Endothelial cell of hepatic sinusoid (primary cell): ENCODE results near the gene SPEN.
"Not testable (repeated sequence)": the region's sequence is repeated elsewhere in the genome, so short reads cannot be mapped to it uniquely, and the experiment has no call there.

Source experiments
- in situ Hi-C: cut with HindIII; loops from 2 replicates; pipeline ENCODE4 v1.10.0; 2017; ENCODE audit warnings: low sequenced_read_pairs

SPEN gene

DNA sequence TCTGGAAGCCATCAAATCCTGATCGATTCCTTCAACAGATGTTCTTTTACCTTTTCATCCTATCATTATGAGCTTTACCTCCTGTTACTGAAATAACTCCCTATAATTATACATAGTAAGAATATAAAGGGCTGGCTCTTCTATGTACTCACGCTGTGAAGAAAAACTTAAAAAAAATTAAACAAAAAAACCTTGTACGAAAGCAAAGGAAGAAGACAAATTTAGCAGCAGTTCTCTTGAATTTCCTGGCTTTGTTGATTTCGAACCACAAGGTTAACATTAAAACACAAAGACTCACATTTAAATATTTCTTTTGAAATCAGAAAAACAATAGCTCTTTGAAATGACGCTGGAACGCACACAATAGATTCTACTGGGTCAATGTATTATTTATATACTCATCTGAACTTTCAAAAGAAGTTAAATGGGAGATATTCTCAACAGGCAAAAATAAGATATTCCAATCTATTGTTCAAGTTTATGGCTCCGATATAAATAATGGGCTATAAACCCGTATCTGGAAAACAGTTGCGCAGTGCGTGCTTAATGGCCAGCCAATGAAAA lies 13.6 kb upstream of the SPEN start:
- in situ Hi-C loops = no loop called here

- in situ Hi-C loops = no loop called here
These were observed 12.9 kb upstream of the SPEN start for GRCh38 chr1:15834406-15835204.

GRCh38 chr1:15835205-15835740 lies 12.2 kb upstream of the SPEN start:
- in situ Hi-C loops = no loop called here

GRCh38 chr1:15835741-15836510 lies 11.6 kb upstream of the SPEN start:
- in situ Hi-C loops = no loop called here

- in situ Hi-C loops = not testable (repeated sequence)
These were observed 11.1 kb upstream of the SPEN start for GRCh38 chr1:15836511-15836771.

- in situ Hi-C loops = no loop called here
These were observed 10.5 kb upstream of the SPEN start for GRCh38 chr1:15836772-15837669.

- in situ Hi-C loops = no loop called here
These were observed 9.6 kb upstream of the SPEN start for GRCh38 chr1:15837931-15838330.

DNA sequence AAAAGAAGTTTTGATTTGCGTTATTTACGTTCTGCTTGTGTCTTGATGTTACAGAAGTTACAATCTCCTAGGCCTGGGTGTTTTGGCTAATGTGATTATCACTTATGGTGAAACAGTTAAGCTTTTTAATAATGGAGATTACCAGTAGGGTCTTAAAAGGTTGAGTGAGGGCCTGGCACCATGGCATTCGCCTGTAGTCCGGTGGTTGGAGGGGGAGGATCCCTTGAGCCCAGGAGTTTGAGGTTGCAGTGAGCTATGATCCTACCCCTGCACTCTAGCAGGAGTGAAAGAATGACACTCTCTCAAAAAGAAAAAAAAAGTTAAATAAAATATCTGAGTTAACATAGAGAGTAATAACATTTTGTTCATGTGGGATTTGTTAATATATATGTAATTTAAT lies 8.8 kb upstream of the SPEN start:
- in situ Hi-C loops = no loop called here

DNA sequence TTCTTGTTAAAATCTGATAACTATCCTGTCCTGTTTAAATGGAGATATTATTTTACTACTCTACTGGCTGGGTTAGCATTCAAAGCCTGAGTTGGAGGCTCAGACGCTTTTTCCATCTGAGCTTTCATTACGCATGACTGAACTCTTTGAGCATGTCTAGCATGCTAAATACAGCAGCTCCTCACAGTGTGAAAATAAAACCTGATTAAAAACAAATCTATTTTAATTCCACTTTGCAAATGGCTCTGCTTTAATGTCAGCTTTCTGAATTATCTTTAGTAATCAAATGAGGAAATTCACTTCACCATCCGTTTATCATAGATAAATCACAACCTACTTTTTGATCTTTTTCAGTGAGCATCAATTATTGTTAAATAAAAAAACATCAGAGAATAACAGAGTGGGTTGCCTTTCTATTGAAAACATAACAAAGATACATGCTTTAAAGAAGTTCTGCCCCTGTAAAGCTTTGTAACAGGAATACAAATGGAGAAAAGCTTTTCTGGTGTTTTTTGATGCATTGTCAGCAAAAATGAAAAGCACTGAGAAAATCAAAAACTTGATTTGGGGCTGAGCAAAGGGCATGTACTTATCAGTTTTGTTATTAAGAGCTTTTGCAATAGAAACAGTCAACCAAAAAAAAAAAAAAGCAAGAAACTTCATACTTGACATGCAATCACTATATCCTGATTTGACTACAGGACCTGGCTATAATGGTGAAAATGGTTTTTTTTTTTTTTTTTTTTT lies 3.5 kb upstream of the SPEN start:
- in situ Hi-C loops = no loop called here

DNA sequence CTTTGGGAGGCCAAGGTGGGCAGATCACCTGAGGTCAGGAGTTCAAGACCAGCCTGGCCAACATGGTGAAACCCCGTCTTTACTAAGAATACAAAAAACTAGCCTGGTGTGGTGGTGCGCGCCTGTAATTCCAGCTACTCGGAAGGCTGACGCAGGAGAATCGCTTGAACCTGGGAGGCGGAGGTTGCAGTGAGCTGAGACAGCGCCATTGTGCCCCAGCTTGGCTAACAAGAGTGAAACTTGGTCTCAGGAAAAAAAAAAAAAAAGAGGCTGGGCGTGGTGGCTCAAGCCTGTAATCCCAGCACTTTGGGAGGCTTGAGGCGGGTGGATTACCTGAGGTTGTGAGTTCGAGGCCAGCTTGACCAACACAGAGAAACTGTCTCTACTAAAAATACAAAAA lies 1.5 kb upstream of the SPEN start:
- in situ Hi-C loops = not testable (repeated sequence)

- in situ Hi-C loops = no loop called here
These were observed 311 bp downstream of the SPEN start for GRCh38 chr1:15847893-15848142.

GRCh38 chr1:15848143-15848928 lies 829 bp downstream of the SPEN start:
- in situ Hi-C loops = no loop called here

DNA sequence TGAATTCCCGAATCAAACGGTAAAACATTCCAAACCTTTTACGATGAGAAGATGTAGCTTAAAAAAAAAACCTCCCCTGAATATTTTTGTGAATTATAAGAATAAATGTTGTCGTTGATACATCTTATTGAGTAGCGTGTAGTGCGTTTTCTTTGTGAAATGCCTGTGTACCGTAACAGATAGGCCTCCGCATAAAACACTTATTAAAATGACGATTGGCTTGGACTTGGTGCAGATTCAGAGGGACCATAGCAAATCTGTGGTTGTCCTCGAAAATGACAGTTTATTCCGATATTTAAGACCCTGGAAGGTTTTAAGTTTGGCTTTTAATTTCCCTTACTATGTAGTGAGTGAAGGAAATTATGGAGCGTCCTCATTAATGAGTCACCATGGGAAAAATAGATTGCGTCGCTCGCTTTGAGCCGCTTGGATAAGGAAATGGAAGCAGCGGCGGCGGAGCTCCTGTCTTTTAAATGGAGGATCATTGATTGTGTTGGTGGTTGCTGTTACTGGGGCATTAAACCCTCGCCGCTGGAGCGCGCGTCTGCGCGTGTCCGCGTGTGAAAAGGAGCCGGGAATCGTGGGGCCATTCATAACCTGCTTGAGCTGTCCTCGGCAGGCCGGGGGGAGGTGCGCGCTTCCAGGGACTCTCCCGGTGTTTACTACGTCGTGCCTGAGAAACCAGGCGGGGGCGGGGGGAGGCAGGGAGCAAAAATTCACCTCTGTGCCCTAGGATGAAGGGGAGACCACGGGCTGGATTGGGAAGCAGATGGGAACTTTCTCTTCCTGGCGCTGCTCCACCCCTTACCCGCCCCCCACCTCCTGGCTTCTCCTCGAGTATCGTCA lies 1.6 kb downstream of the SPEN start:
- in situ Hi-C loops = no loop called here

GRCh38 chr1:15849775-15850324 lies 2.3 kb downstream of the SPEN start:
- in situ Hi-C loops = no loop called here

GRCh38 chr1:15850471-15851001 lies 3.0 kb downstream of the SPEN start:
- in situ Hi-C loops = no loop called here

DNA sequence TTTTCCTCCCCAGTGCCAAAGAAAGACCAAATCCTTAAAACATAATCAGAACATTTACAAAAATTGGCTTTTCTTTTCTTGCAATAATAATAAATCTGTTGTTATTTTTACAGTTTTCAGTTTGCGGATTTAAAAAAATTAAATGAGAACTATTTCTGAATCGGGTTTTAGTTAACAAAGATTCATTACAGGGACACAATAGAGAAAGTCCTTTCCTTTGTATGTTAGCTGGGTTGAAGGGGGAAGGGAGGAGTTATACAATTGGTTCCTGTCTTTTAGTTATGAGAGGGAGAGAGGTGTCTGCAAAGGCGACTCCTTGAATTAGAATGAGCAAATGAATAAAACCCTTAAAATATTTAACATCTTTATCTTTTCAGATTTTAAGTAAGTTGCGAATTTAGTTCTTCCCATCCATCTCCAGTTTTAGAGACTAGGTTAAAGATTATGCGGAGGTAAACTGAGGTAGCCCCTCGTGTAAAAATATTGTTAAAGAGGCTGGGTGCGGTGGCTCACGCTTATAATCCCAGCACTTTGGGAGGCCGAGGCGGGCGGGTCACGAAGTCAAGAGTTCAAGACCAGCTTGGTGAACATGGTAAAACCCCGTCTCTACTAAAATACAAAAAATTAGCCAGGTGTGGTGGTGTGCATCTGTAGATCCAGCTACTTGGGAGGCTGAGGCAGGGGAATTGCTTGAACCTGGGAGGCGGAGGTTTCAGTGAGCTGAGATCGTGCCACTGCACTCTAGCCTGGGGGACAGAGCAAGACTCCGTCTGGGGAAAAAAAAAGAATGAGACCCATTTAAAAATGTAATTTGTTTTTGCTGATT lies 3.9 kb downstream of the SPEN start:
- in situ Hi-C loops = no loop called here

- in situ Hi-C loops = no loop called here
These were observed 4.7 kb downstream of the SPEN start for GRCh38 chr1:15852036-15852827.
